GM12873 (cell line): Measurements from ENCODE around the gene GRIK4.

Experiments
- TF ChIP-seq, protein P1 (sequence below): IDR thresholded peaks from 2 replicates; pipeline ENCODE4 v1.5.1; 2012; ENCODE audit warnings: low read depth, mild to moderate bottlenecking, moderate library complexity, low read length, control low read depth; ENCODE audit not compliant: insufficient read depth; ENCODE audit errors: missing control alignments

The GRIK4 gene, protein sequence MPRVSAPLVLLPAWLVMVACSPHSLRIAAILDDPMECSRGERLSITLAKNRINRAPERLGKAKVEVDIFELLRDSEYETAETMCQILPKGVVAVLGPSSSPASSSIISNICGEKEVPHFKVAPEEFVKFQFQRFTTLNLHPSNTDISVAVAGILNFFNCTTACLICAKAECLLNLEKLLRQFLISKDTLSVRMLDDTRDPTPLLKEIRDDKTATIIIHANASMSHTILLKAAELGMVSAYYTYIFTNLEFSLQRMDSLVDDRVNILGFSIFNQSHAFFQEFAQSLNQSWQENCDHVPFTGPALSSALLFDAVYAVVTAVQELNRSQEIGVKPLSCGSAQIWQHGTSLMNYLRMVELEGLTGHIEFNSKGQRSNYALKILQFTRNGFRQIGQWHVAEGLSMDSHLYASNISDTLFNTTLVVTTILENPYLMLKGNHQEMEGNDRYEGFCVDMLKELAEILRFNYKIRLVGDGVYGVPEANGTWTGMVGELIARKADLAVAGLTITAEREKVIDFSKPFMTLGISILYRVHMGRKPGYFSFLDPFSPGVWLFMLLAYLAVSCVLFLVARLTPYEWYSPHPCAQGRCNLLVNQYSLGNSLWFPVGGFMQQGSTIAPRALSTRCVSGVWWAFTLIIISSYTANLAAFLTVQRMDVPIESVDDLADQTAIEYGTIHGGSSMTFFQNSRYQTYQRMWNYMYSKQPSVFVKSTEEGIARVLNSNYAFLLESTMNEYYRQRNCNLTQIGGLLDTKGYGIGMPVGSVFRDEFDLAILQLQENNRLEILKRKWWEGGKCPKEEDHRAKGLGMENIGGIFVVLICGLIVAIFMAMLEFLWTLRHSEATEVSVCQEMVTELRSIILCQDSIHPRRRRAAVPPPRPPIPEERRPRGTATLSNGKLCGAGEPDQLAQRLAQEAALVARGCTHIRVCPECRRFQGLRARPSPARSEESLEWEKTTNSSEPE

DNA sequence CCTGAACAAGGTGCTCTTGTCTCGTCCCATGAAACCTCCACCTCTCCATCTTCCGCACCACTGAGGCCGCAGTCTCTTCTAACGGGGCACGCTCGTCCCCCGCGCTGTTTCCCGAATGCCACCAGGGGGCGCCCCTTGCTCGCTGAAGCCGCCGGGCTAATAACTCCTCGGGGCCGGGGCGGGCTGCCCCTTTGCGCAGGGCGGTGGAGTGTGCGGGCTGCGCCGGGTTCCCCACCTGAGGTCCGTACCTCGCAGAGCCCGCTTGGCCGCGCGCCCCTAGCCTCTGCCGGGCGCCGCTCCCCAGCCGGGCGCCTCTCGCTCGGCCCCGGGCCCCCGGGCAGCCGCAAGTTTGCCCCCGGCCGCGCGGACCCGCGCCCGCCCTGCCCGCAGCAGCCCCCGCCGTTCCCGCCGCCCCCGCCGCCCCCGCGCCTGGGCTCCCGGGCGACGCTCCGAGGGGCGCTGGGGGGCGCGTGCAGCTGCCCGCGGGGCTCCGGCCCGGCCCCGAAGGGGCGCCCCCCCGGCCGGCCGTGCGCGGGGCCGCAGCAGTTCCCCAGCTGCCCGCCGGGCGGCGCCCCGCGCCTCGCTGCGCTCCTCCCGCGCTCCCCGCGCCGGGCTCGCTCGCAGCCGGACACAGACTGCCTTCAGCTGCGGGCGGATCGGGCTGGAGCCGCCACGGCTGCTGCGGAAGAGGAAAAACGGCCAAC, at the start of gene GRIK4:
GRIK4 (plus strand) TSS at position 633 of the 704 bp plus-strand sequence. CDS start 148,571 bp downstream, outside the sequence.
- TF ChIP-seq, protein P1, sequence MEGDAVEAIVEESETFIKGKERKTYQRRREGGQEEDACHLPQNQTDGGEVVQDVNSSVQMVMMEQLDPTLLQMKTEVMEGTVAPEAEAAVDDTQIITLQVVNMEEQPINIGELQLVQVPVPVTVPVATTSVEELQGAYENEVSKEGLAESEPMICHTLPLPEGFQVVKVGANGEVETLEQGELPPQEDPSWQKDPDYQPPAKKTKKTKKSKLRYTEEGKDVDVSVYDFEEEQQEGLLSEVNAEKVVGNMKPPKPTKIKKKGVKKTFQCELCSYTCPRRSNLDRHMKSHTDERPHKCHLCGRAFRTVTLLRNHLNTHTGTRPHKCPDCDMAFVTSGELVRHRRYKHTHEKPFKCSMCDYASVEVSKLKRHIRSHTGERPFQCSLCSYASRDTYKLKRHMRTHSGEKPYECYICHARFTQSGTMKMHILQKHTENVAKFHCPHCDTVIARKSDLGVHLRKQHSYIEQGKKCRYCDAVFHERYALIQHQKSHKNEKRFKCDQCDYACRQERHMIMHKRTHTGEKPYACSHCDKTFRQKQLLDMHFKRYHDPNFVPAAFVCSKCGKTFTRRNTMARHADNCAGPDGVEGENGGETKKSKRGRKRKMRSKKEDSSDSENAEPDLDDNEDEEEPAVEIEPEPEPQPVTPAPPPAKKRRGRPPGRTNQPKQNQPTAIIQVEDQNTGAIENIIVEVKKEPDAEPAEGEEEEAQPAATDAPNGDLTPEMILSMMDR, result peak; percentile 82

- TF ChIP-seq, protein P1, result no peak
Observed at GRCh38 chr11:120462825-120463224, 48.7 kb upstream of the GRIK4 start.

- TF ChIP-seq, protein P1, result no peak
Observed at GRCh38 chr11:120465921-120466534, 45.5 kb upstream of the GRIK4 start.

- TF ChIP-seq, protein P1, result no peak
Observed at GRCh38 chr11:120467627-120468026, 43.9 kb upstream of the GRIK4 start.

DNA sequence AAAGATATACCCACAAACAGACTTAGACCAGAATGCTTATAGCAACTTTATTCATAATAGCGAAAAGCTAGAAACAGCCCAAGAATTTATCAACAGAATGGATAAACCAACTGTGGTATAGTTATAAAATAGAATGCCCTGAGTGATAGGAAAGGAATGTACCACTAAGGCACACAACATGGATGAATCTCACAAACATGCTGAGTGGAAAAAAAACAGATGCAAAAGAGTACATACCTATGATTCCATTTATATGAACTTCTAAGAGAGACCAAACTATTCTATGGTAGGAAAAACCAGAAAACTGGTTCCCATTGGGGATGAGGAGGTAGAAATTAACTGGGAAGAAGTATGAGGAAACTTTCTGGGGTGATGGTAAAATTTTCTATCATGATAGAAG, 40.4 kb upstream of the GRIK4 start:
- TF ChIP-seq, protein P1, result no peak

GRCh38 chr11:120471994-120472393, 39.6 kb upstream of the GRIK4 start:
- TF ChIP-seq, protein P1, result no peak
